Measurements from ENCODE around the gene KIAA1191.
A peak's percentile ranks its signal among the peaks of the same experiment; 100 is the strongest.

Gene KIAA1191

DNA sequence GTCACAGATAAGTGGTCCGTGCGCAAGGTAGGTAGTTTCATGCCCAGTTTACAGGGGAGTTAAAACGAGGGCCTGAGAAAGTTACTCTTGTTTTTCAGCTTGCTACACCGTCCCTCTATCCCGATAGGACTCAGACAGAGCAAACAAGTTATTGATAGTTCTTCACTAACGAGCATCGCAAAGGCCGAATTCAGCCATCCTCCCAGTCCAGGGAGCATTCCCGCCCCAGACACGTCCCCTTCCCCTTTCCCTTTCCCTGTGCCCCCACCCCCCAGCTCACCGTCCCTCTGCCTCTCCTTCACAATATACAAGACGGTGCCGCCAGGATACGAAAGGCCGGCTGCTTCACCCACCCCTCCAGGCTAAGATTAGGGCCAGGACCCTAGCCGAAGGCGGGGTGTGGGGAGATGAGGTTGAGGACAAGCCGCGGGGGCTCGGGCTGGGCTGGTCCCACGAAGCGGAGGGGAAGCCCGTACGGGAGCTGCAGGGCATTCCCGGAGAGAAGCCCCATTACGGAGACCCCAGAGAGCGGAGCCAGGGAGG, 599 bp downstream of the KIAA1191 start:
- H3K4me3 ChIP-seq (ENCODE audit: low read depth, low read length): peak overlapping the region; percentile 96
- TF ChIP-seq, protein P1, sequence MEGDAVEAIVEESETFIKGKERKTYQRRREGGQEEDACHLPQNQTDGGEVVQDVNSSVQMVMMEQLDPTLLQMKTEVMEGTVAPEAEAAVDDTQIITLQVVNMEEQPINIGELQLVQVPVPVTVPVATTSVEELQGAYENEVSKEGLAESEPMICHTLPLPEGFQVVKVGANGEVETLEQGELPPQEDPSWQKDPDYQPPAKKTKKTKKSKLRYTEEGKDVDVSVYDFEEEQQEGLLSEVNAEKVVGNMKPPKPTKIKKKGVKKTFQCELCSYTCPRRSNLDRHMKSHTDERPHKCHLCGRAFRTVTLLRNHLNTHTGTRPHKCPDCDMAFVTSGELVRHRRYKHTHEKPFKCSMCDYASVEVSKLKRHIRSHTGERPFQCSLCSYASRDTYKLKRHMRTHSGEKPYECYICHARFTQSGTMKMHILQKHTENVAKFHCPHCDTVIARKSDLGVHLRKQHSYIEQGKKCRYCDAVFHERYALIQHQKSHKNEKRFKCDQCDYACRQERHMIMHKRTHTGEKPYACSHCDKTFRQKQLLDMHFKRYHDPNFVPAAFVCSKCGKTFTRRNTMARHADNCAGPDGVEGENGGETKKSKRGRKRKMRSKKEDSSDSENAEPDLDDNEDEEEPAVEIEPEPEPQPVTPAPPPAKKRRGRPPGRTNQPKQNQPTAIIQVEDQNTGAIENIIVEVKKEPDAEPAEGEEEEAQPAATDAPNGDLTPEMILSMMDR (IDR thresholded peaks at IDR 0.05; ENCODE audit: low read depth, low read length): no peak

DNA sequence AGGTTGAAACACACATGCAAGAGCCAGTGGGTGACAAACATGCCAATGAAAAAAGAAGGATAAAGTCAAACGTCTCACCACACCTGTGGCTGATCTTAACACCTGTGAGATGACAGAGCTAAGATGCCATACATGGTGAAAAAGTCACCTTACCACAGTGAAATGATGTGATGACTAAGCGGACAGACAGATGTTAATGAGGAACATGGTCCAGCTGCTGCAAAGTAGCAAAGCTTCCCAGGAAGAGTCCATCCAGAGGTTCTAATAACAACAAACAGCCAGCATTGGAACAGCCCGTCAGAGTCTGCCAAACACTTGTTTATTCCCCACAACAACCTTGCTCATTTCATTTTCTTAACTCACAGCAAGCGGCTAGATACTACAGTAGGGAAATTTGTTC, 1.9 kb downstream of the KIAA1191 start:
- 0 out of 2 replicates have a peak overlapping the region, but pooled peaks have one; percentile 14 for H3K4me3 ChIP-seq (ENCODE audit: low read depth, low read length)
- TF ChIP-seq, protein P1 (IDR thresholded peaks at IDR 0.05; ENCODE audit: low read depth, low read length): no peak

DNA sequence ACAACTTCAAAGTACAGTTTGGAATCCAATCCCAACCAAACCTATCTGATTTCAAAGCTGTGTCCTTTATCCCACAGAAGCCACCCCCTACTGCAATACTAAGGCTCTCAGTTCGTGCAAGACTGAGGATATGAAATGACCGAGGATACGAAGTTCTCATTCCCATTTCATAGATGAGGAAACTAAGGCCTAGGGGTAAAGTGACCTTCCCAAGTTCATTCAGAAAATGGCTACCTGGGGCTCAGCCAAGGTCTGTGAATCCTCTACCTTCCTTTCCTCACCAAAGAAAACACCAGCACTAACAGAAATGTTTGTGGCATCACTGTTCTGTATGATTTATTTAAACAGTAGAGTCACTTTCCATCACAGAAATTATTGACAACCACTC, 5.4 kb downstream of the KIAA1191 start:
- TF ChIP-seq, protein P1 (IDR thresholded peaks at IDR 0.05; ENCODE audit: low read depth, low read length): no peak
- H3K4me3 ChIP-seq (ENCODE audit: low read depth, low read length): no peak overlapping the region

DNA sequence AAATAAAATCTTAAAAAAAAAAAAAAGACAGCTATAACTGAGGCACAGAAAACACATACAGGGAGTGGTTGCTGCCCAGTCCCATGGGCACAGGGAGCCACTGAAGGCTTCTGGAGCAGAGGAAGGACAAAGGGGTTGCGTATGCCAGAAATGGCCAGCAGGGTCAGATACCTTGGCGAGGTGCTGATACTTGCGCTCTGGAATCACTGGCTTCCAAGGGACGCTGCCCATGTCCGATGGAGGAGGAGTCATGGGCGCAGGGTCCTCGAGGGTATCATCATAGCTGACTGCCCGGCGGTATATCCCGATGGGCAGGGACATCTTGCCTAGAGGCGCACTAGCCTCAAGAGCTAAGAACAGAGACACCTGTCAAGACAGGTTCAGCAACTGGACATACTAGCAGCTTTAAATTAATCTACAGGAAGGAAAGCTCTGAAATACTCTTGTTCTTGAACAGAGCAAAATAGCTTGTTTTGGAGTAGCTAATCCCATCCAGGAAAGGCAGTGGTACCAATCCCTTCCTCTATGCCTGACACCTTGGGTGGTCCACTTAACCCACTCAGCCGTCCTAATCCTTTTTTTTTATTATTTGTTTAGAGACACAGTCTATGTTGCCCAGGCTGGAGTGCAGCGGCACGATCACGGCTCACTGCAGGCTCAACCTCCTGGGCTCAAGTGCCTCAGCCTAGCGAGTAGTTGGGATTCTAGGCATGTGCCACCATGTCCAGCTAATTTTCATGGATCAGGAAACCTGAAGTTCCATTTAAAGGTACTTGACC, 6.0 kb downstream of the KIAA1191 start:
- no peak overlapping the region for H3K4me3 ChIP-seq (ENCODE audit: low read depth, low read length)
- TF ChIP-seq, protein P1 (IDR thresholded peaks at IDR 0.05; ENCODE audit: low read depth, low read length): no peak

DNA sequence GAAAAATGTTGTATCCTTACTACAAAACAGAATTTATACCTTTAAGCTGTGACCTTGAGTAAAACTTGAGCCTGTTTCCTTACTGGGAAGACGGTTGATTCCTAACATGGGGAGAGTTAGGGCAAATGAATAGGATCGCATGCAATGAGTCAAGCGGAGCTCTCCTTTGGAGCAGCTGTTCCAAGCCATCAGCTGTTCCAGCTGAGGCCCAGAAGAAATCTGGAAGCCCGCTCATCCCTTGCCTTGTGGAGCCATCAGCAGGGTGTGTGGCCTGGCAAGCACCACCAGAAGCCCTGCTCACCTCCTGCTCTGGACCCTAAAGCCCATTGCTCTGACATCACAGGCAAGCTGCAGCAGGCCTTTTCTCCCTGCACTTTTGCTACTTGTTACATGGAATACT, 8.0 kb downstream of the KIAA1191 start:
- TF ChIP-seq, protein P1 (IDR thresholded peaks at IDR 0.05; ENCODE audit: low read depth, low read length): no peak
- H3K4me3 ChIP-seq (ENCODE audit: low read depth, low read length): no peak overlapping the region

DNA sequence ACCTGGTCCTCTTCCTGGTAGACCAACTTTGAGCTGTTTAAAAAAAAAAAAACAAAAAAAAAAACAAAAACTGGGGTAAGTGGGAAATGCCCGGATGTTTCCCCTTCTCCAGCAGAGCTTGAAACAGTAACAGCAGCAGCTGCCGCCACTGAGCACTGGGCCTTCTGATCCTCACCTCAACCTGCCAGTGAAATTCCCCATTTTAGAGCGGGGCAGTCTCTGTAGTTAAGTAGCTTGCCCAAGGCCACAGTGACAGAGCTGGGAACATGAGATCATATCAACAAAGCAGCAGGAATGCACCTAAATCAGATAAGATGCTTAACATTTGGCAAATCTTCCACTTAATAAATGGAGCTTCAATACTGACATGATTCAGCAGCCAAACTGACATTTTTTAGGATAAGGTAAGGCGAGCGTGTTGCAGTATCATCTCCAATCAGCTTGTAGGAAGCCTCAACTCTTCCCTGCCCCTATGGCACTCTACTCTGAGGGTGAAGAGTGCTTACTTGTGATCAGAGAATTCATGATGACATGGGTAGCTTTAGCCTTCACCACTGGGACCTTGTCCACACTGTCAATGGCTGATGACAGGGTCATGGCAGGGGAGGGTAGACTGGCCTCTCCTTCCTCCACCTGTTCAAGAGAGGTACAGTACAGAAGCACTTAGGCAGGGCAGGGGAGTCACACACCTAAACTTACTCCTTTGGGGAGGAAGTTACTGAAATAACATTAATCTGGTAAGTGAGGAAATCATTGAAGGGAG, 9.3 kb downstream of the KIAA1191 start:
- TF ChIP-seq, protein P1 (IDR thresholded peaks at IDR 0.05; ENCODE audit: low read depth, low read length): no peak
- no peak overlapping the region for H3K4me3 ChIP-seq (ENCODE audit: low read depth, low read length)

DNA sequence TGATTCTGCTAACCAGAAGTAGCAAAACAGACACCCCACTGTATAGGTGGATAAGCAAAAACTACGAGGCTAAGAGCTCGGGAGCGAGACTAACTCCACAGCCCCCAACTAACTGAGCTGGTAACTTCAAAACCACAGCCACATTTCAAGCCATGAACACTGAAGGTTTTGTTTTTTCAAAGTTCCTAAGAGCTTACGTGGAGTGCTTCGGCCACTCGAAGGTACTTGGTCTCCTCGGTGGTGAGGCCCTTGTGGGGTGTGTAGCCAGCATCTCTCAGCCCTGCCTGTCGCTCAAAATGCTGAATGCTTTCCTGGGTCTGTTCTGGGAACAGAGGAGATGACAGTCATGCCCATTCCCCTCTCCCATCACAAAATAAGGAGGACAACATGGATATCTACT, 11.1 kb downstream of the KIAA1191 start:
- H3K4me3 ChIP-seq (ENCODE audit: low read depth, low read length): no peak overlapping the region
- TF ChIP-seq, protein P1 (IDR thresholded peaks at IDR 0.05; ENCODE audit: low read depth, low read length): no peak
